ENCODE measurements around the gene CHST3.

Gene CHST3

GRCh38 chr10:72049969-72050781 is 86.0 kb downstream of the CHST3 start:
- DNase-seq = no peak
- Mint-ChIP-seq H3K36me3 (ENCODE audit: low read depth) (peaks cover 6% of the 10 kb centered on the region), H3K4me1 (peaks cover 29% of the 10 kb centered on the region), H3K9me3 (peaks cover 31% of the 10 kb centered on the region), H3K27ac (no peak overlapping the region), H3K27me3 (ENCODE audit: low read depth, poor library complexity) (peaks cover 13% of the 10 kb centered on the region), H3K4me3 (no peak overlapping the region)
- no peak for TF ChIP-seq CTCF (IDR thresholded peaks at IDR 0.05)

GRCh38 chr10:72050873-72051272 is 86.7 kb downstream of the CHST3 start:
- Mint-ChIP-seq H3K4me1 (peaks cover 32% of the 10 kb centered on the region), H3K9me3 (peaks cover 31% of the 10 kb centered on the region), H3K27ac (no peak overlapping the region), H3K36me3 (ENCODE audit: low read depth) (peaks cover 6% of the 10 kb centered on the region), H3K27me3 (ENCODE audit: low read depth, poor library complexity) (peaks cover 13% of the 10 kb centered on the region), H3K4me3 (no peak overlapping the region)
- no peak for TF ChIP-seq CTCF (IDR thresholded peaks at IDR 0.05)
- DNase-seq = no peak

GRCh38 chr10:72053690-72054089 is 89.5 kb downstream of the CHST3 start:
- H3K4me1 Mint-ChIP-seq = peaks cover 39% of the 10 kb centered on the region
- H3K4me3 Mint-ChIP-seq = no peak overlapping the region
- DNase-seq = no peak
- no peak for TF ChIP-seq CTCF (IDR thresholded peaks at IDR 0.05)
- peaks cover 22% of the 10 kb centered on the region for H3K9me3 Mint-ChIP-seq
- no peak overlapping the region for H3K27ac Mint-ChIP-seq
- peaks cover 13% of the 10 kb centered on the region for H3K27me3 Mint-ChIP-seq (ENCODE audit: low read depth, poor library complexity)
- H3K36me3 Mint-ChIP-seq (ENCODE audit: low read depth) = peaks cover 6% of the 10 kb centered on the region

GRCh38 chr10:72056113-72056512 is 91.9 kb downstream of the CHST3 start:
- H3K27ac Mint-ChIP-seq = no peak overlapping the region
- no peak for TF ChIP-seq CTCF (IDR thresholded peaks at IDR 0.05)
- peaks cover 55% of the 10 kb centered on the region for H3K4me1 Mint-ChIP-seq
- peaks cover 10% of the 10 kb centered on the region for H3K27me3 Mint-ChIP-seq (ENCODE audit: low read depth, poor library complexity)
- no peaks in the 10 kb centered on the region for H3K36me3 Mint-ChIP-seq (ENCODE audit: low read depth)
- no peak for DNase-seq
- no peaks in the 10 kb centered on the region for H3K9me3 Mint-ChIP-seq
- no peak overlapping the region for H3K4me3 Mint-ChIP-seq

- DNase-seq = no peak
- Mint-ChIP-seq H3K4me1 (peaks cover 58% of the 10 kb centered on the region), H3K27me3 (ENCODE audit: low read depth, poor library complexity) (peaks cover 10% of the 10 kb centered on the region), H3K27ac (no peak overlapping the region), H3K4me3 (no peak overlapping the region), H3K36me3 (ENCODE audit: low read depth) (no peaks in the 10 kb centered on the region), H3K9me3 (no peaks in the 10 kb centered on the region)
- no peak for TF ChIP-seq CTCF (IDR thresholded peaks at IDR 0.05)
Observed at GRCh38 chr10:72056932-72057751, 92.9 kb downstream of the CHST3 start.
